ENCODE measurements around the gene ZNF581. TPM values are rescaled to one million over a fixed set of nuclear protein-coding genes. Genes with fewer than 3 reads are reported as not detected.

ZNF581 gene
- total RNA-seq, 1 experiment from 2014 or later, result 37.5 TPM

GRCh38 chr19:55650602-55651230, 7.3 kb downstream of the ZNF581 start:
- Histone ChIP-seq H3F3A (ENCODE audit: low read length, unreplicated experiment) (peaks cover 5% of the 10 kb centered on the region), H3K79me2 (ENCODE audit: low read length) (peaks cover 21% of the 10 kb centered on the region), H3K27me3 (ENCODE audit: low read length) (no peaks in the 10 kb centered on the region), H3K9ac (ENCODE audit: low read length) (no peak overlapping the region), H3K36me3 (ENCODE audit: low read depth, low read length) (peaks cover 2% of the 10 kb centered on the region; the same call in 1 of the 2 replicates), H3K4me3 (ENCODE audit: low read length) (no peak overlapping the region), H3K9me2 (replicated peaks; ENCODE audit: low read length) (no peaks in the 10 kb centered on the region), H3K4me2 (ENCODE audit: low read length) (no peak overlapping the region), H3K9me3 (ENCODE audit: low read length) (no peaks in the 10 kb centered on the region), H4K20me1 (ENCODE audit: low read length) (peaks cover 1% of the 10 kb centered on the region), H2AFZ (ENCODE audit: low read length) (no peak overlapping the region), H3K4me1 (ENCODE audit: insufficient read depth, low read length) (peaks cover 15% of the 10 kb centered on the region), H3K27ac (ENCODE audit: low read length) (no peak overlapping the region)
- intact Hi-C loops (cut with micrococcal nuclease), result no loop called here
- ChIA-PET POLR2A (ENCODE audit: unreplicated experiment) (no interaction called here), CTCF (no interaction called here)
- no TSS peak for BruUV-seq (replicated peaks)
- TF ChIP-seq EZH2phosphoT487 (IDR thresholded peaks at IDR 0.05; ENCODE audit: borderline replicate concordance, low read length) (no peak), EZH2 (IDR thresholded peaks at IDR 0.05; ENCODE audit: low read length, unreplicated experiment) (no peak), CTCF (conservative IDR thresholded peaks at IDR 0.05; ENCODE audit: low read depth, low read length) (no peak)
- DNase-seq, result no peak
- ATAC-seq, result no peak

GRCh38 chr19:55651236-55651635, 7.8 kb downstream of the ZNF581 start:
- H3K36me3 ChIP-seq (ENCODE audit: low read depth, low read length), result peaks cover 7% of the 10 kb centered on the region
- H4K20me1 ChIP-seq (ENCODE audit: low read length), result peaks cover 6% of the 10 kb centered on the region
- POLR2A ChIA-PET (ENCODE audit: unreplicated experiment), result no interaction called here
- no peak overlapping the region for H3K4me2 ChIP-seq (ENCODE audit: low read length)
- no peak for ATAC-seq
- H3K27ac ChIP-seq (ENCODE audit: low read length), result no peak overlapping the region
- no peak for TF ChIP-seq EZH2 (IDR thresholded peaks at IDR 0.05; ENCODE audit: low read length, unreplicated experiment)
- no peak for TF ChIP-seq EZH2phosphoT487 (IDR thresholded peaks at IDR 0.05; ENCODE audit: borderline replicate concordance, low read length)
- TF ChIP-seq CTCF (conservative IDR thresholded peaks at IDR 0.05; ENCODE audit: low read depth, low read length), result no peak
- H3K9me2 ChIP-seq (replicated peaks; ENCODE audit: low read length), result no peaks in the 10 kb centered on the region
- intact Hi-C loops (cut with micrococcal nuclease), result no loop called here
- H3K27me3 ChIP-seq (ENCODE audit: low read length), result no peaks in the 10 kb centered on the region
- no peak overlapping the region for H3K4me3 ChIP-seq (ENCODE audit: low read length)
- no peak overlapping the region for H2AFZ ChIP-seq (ENCODE audit: low read length)
- CTCF ChIA-PET, result no interaction called here
- no peaks in the 10 kb centered on the region for H3K9me3 ChIP-seq (ENCODE audit: low read length)
- peaks cover 15% of the 10 kb centered on the region for H3K4me1 ChIP-seq (ENCODE audit: insufficient read depth, low read length)
- no TSS peak for BruUV-seq (replicated peaks)
- peaks cover 5% of the 10 kb centered on the region for H3F3A ChIP-seq (ENCODE audit: low read length, unreplicated experiment)
- H3K79me2 ChIP-seq (ENCODE audit: low read length), result peaks cover 25% of the 10 kb centered on the region
- H3K9ac ChIP-seq (ENCODE audit: low read length), result no peak overlapping the region
- no peak for DNase-seq
